Measurements from ENCODE around the gene USP47.

USP47 gene

DNA sequence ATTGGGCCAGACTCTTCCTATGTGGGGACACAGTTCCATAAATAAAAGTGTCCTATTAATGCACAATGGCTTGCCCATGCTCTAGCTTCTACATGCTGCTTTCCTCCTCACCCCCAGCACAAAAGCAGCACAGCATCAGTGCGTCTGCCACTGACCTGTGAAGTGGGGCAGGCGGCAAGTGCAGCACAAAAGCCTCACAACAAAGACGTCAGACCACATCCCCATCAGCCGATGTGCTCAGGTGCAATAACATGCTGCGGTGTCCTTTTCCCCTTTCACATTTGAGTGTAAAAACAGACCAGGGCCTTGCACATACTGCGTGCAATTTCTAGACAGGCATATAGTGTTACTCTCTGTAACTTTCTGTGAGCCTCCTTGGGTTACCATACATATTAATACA is 153.8 kb downstream of the USP47 start:
- H3K27ac ChIP-seq (ENCODE audit: low read depth, low read length), result no peak overlapping the region
- WGBS, result 91% methylated on average over 6 of the region's 6 CpGs
- no peaks in the 10 kb centered on the region for H3K9me3 ChIP-seq (ENCODE audit: insufficient read depth, low read depth, low read length)
- no peak overlapping the region for H3K9ac ChIP-seq (ENCODE audit: low read depth, low read length)
- H3K36me3 ChIP-seq (ENCODE audit: insufficient read depth, low read length), result peaks cover 22% of the 10 kb centered on the region
- no peaks in the 10 kb centered on the region for H3K27me3 ChIP-seq (ENCODE audit: insufficient read depth, low read length)
- H3K4me3 ChIP-seq (ENCODE audit: low read length), result no peak overlapping the region
- peaks cover 6% of the 10 kb centered on the region; the same call in 1 of the 2 replicates for H3K4me1 ChIP-seq (ENCODE audit: insufficient read depth, low read length)

DNA sequence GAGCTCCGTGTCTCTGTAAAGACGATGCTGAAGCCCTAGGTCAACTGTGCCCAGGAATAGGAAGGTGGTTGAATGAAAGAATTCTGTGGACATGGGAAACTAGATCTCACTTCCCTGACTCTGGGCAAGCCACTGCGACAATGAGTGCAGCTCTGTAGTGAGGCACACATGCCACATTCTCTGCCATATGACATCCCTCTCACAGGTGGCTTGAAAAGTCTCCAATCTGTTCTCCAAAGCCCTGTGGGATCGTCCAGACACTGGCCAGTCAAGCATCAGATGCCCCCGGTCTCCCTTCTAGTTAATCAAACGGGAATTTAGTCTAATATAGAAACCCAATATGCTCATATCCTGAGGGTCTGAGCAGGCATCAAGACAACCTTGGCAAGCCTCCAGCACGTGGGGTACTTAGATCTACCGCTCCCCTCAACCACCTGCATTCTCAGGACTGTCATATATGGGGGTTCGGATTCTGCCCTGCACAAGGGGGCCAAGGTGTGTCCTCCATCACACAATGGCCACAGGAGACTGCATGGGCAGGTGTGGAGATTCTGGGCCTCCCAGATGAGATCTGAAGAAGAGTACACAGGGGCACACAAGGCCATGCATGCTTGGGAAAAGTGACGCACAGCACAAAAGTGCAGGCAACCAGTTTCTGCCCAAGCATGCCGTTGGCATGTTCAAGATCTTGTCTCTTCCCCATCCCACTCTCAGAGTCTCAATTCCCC is 154.7 kb downstream of the USP47 start:
- H3K4me3 ChIP-seq (ENCODE audit: low read length), result no peak overlapping the region
- H3K4me1 ChIP-seq (ENCODE audit: insufficient read depth, low read length), result peaks cover 6% of the 10 kb centered on the region; the same call in 1 of the 2 replicates
- no peaks in the 10 kb centered on the region for H3K9me3 ChIP-seq (ENCODE audit: insufficient read depth, low read depth, low read length)
- H3K9ac ChIP-seq (ENCODE audit: low read depth, low read length), result no peak overlapping the region
- H3K27me3 ChIP-seq (ENCODE audit: insufficient read depth, low read length), result no peaks in the 10 kb centered on the region
- WGBS, result 94% methylated on average over 11 of the region's 11 CpGs
- H3K36me3 ChIP-seq (ENCODE audit: insufficient read depth, low read length), result peaks cover 31% of the 10 kb centered on the region
- no peak overlapping the region for H3K27ac ChIP-seq (ENCODE audit: low read depth, low read length)

DNA sequence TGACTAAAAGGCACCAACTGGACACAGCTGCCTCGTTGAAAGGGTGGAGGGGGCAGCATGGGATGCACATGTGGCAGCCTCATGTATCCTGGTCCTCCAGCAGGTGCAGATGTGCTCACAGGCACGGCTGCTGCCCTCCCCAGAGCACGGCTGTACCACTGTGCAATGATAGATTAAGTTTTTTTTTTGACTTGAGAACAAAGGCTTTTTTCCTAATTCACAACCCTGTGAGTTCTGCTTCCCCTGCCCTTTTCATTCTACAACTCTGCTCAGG is 155.2 kb downstream of the USP47 start:
- no peaks in the 10 kb centered on the region for H3K9me3 ChIP-seq (ENCODE audit: insufficient read depth, low read depth, low read length)
- 86% methylated on average over 3 of the region's 3 CpGs for WGBS
- peaks cover 36% of the 10 kb centered on the region for H3K36me3 ChIP-seq (ENCODE audit: insufficient read depth, low read length)
- H3K27ac ChIP-seq (ENCODE audit: low read depth, low read length), result no peak overlapping the region
- H3K27me3 ChIP-seq (ENCODE audit: insufficient read depth, low read length), result no peaks in the 10 kb centered on the region
- no peak overlapping the region for H3K4me3 ChIP-seq (ENCODE audit: low read length)
- peaks cover 6% of the 10 kb centered on the region; the same call in 1 of the 2 replicates for H3K4me1 ChIP-seq (ENCODE audit: insufficient read depth, low read length)
- H3K9ac ChIP-seq (ENCODE audit: low read depth, low read length), result no peak overlapping the region

DNA sequence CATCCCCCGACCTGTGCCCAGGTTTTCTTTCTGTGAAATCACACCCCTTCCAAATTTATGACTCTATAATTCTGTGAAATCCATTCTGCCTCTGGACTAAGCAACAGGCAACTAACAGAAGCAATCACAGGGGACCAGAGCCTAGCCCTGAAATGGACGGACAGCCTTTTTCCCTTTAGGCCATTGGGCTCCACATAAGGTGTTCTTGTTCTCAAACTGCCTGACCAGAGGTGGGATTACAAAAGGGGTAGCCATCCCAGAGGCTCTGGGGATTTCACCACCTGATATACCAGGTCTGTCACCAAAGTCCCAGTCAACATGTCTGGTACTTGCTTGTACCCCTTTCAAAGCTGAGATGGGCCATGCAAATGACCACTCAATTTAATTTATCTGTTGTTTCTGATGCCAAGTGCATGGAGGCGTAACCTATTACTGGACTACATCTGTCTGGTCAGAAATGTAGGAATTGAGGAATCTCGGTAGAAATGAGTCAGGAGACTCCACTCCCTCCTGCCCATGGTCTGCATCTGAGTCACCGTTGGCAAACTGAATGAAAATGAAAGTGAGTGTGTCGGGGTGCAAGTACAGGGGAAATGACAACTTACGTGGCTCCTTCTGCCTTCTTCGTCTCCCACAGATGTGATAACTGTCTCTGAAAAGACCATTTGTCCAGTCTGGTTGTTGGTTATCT is 156.5 kb downstream of the USP47 start:
- Histone ChIP-seq H3K27me3 (ENCODE audit: insufficient read depth, low read length) (no peaks in the 10 kb centered on the region), H3K27ac (ENCODE audit: low read depth, low read length) (no peak overlapping the region), H3K9ac (ENCODE audit: low read depth, low read length) (no peak overlapping the region), H3K4me3 (ENCODE audit: low read length) (no peak overlapping the region), H3K9me3 (ENCODE audit: insufficient read depth, low read depth, low read length) (no peaks in the 10 kb centered on the region), H3K4me1 (ENCODE audit: insufficient read depth, low read length) (no peaks in the 10 kb centered on the region; the same call in 1 of the 2 replicates), H3K36me3 (ENCODE audit: insufficient read depth, low read length) (peaks cover 43% of the 10 kb centered on the region)
- WGBS, result 85% methylated on average over 8 of the region's 8 CpGs

- H3K9ac ChIP-seq (ENCODE audit: low read depth, low read length), result no peak overlapping the region
- no peak overlapping the region for H3K27ac ChIP-seq (ENCODE audit: low read depth, low read length)
- H3K27me3 ChIP-seq (ENCODE audit: insufficient read depth, low read length), result no peaks in the 10 kb centered on the region
- peaks cover 35% of the 10 kb centered on the region for H3K36me3 ChIP-seq (ENCODE audit: insufficient read depth, low read length)
- H3K9me3 ChIP-seq (ENCODE audit: insufficient read depth, low read depth, low read length), result no peaks in the 10 kb centered on the region
- H3K4me3 ChIP-seq (ENCODE audit: low read length), result no peak overlapping the region
- 93% methylated on average over 7 of the region's 7 CpGs for WGBS
- no peaks in the 10 kb centered on the region for H3K4me1 ChIP-seq (ENCODE audit: insufficient read depth, low read length)
These were observed 159.4 kb downstream of the USP47 start for GRCh38 chr11:12001186-12001585.

GRCh38 chr11:12003336-12003735 is 161.6 kb downstream of the USP47 start:
- WGBS, result 93% methylated on average over 2 of the region's 2 CpGs
- Histone ChIP-seq H3K27me3 (ENCODE audit: insufficient read depth, low read length) (peaks cover 17% of the 10 kb centered on the region), H3K4me1 (ENCODE audit: insufficient read depth, low read length) (peaks cover 6% of the 10 kb centered on the region; the same call in 1 of the 2 replicates), H3K36me3 (ENCODE audit: insufficient read depth, low read length) (peaks cover 25% of the 10 kb centered on the region), H3K9me3 (ENCODE audit: insufficient read depth, low read depth, low read length) (no peaks in the 10 kb centered on the region), H3K4me3 (ENCODE audit: low read length) (no peak overlapping the region), H3K27ac (ENCODE audit: low read depth, low read length) (no peak overlapping the region), H3K9ac (ENCODE audit: low read depth, low read length) (no peak overlapping the region)

- 93% methylated on average over 4 of the region's 4 CpGs for WGBS
These were observed 162.0 kb downstream of the USP47 start for GRCh38 chr11:12003815-12004214.

GRCh38 chr11:12005061-12005460 is 163.3 kb downstream of the USP47 start:
- Histone ChIP-seq H3K27me3 (ENCODE audit: insufficient read depth, low read length) (peaks cover 22% of the 10 kb centered on the region), H3K4me1 (ENCODE audit: insufficient read depth, low read length) (peaks cover 10% of the 10 kb centered on the region), H3K9me3 (ENCODE audit: insufficient read depth, low read depth, low read length) (no peaks in the 10 kb centered on the region), H3K4me3 (ENCODE audit: low read length) (no peak overlapping the region), H3K27ac (ENCODE audit: low read depth, low read length) (no peak overlapping the region), H3K9ac (ENCODE audit: low read depth, low read length) (no peak overlapping the region), H3K36me3 (ENCODE audit: insufficient read depth, low read length) (peaks cover 21% of the 10 kb centered on the region)
- WGBS, result 88% methylated on average over 4 of the region's 4 CpGs

More at GRCh38 chr11:12003815-12004214, 162.0 kb downstream of the USP47 start:
- no peak overlapping the region for H3K9ac ChIP-seq (ENCODE audit: low read depth, low read length)
- H3K27ac ChIP-seq (ENCODE audit: low read depth, low read length), result no peak overlapping the region
- H3K4me1 ChIP-seq (ENCODE audit: insufficient read depth, low read length), result peaks cover 6% of the 10 kb centered on the region; the same call in 1 of the 2 replicates
- H3K36me3 ChIP-seq (ENCODE audit: insufficient read depth, low read length), result peaks cover 21% of the 10 kb centered on the region
- H3K4me3 ChIP-seq (ENCODE audit: low read length), result no peak overlapping the region
- peaks cover 17% of the 10 kb centered on the region for H3K27me3 ChIP-seq (ENCODE audit: insufficient read depth, low read length)
- no peaks in the 10 kb centered on the region for H3K9me3 ChIP-seq (ENCODE audit: insufficient read depth, low read depth, low read length)

GRCh38 chr11:12005476-12005875 is 163.7 kb downstream of the USP47 start:
- Histone ChIP-seq H3K27ac (ENCODE audit: low read depth, low read length) (no peak overlapping the region), H3K36me3 (ENCODE audit: insufficient read depth, low read length) (peaks cover 21% of the 10 kb centered on the region), H3K4me1 (ENCODE audit: insufficient read depth, low read length) (peaks cover 14% of the 10 kb centered on the region), H3K4me3 (ENCODE audit: low read length) (no peak overlapping the region), H3K27me3 (ENCODE audit: insufficient read depth, low read length) (peaks cover 27% of the 10 kb centered on the region), H3K9me3 (ENCODE audit: insufficient read depth, low read depth, low read length) (no peaks in the 10 kb centered on the region), H3K9ac (ENCODE audit: low read depth, low read length) (no peak overlapping the region)
- 100% methylated on average over 1 of the region's 1 CpG for WGBS

DNA sequence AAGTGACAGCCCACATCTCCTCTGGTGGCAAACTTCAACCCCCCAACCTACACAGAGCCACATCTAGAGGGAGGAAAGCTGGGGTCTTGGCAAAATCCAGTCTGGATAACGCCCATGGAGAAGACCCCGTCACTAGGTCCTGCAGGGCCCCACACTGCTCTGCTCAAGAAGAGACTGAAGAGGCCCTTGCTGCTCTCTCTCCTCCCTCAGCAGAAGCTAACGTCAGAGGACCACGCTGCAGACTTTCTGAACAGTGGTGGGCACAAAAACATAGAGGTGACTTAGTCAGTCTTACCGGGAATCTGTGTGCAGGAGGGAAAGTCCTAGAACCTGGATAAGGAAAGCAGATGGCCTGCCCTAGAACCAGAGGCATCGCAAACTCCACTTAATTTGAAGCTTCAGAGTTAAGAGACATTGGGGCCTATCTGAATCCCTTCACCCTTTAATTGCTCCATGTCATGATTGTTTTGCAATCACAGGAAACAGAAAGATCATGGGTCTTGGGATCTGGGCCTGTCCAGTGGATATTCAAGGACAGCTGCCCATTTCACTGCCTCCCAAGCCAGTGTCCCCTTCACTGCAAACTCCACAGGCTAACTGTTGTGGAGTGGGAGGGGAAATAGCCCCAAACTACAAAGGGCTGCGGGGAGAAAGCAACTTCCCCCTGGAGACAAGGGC is 164.9 kb downstream of the USP47 start:
- no peak overlapping the region for H3K9ac ChIP-seq (ENCODE audit: low read depth, low read length)
- WGBS, result 94% methylated on average over 7 of the region's 7 CpGs
- peaks cover 32% of the 10 kb centered on the region for H3K27me3 ChIP-seq (ENCODE audit: insufficient read depth, low read length)
- no peak overlapping the region for H3K4me3 ChIP-seq (ENCODE audit: low read length)
- peaks cover 14% of the 10 kb centered on the region for H3K4me1 ChIP-seq (ENCODE audit: insufficient read depth, low read length)
- H3K36me3 ChIP-seq (ENCODE audit: insufficient read depth, low read length), result peaks cover 10% of the 10 kb centered on the region
- no peaks in the 10 kb centered on the region for H3K9me3 ChIP-seq (ENCODE audit: insufficient read depth, low read depth, low read length)
- no peak overlapping the region for H3K27ac ChIP-seq (ENCODE audit: low read depth, low read length)

DNA sequence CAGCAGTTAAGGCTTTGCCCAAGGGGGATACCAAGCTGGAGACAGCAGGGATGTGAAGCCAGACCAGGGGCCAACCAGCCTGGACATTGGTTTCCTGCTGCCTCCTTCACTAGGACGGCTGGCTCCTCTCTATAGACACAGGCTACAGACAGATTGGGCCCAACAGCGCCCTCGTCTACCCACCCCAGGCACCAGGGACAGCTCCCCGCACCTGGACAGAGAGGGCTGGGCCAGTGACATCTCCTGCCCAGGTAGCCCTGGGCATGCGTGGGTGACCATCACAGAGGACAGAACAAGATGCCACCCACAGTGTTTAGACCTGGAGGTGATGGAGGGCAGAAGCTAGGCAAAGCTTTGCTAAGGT is 165.4 kb downstream of the USP47 start:
- H3K4me1 ChIP-seq (ENCODE audit: insufficient read depth, low read length), result peaks cover 14% of the 10 kb centered on the region
- peaks cover 32% of the 10 kb centered on the region for H3K27me3 ChIP-seq (ENCODE audit: insufficient read depth, low read length)
- 83% methylated on average over 5 of the region's 5 CpGs for WGBS
- no peak overlapping the region for H3K27ac ChIP-seq (ENCODE audit: low read depth, low read length)
- peaks cover 5% of the 10 kb centered on the region; the same call in 1 of the 2 replicates for H3K36me3 ChIP-seq (ENCODE audit: insufficient read depth, low read length)
- H3K9ac ChIP-seq (ENCODE audit: low read depth, low read length), result no peak overlapping the region
- H3K9me3 ChIP-seq (ENCODE audit: insufficient read depth, low read depth, low read length), result no peaks in the 10 kb centered on the region
- H3K4me3 ChIP-seq (ENCODE audit: low read length), result no peak overlapping the region
